Measurements from ENCODE around the gene FAXDC2.

DNA sequence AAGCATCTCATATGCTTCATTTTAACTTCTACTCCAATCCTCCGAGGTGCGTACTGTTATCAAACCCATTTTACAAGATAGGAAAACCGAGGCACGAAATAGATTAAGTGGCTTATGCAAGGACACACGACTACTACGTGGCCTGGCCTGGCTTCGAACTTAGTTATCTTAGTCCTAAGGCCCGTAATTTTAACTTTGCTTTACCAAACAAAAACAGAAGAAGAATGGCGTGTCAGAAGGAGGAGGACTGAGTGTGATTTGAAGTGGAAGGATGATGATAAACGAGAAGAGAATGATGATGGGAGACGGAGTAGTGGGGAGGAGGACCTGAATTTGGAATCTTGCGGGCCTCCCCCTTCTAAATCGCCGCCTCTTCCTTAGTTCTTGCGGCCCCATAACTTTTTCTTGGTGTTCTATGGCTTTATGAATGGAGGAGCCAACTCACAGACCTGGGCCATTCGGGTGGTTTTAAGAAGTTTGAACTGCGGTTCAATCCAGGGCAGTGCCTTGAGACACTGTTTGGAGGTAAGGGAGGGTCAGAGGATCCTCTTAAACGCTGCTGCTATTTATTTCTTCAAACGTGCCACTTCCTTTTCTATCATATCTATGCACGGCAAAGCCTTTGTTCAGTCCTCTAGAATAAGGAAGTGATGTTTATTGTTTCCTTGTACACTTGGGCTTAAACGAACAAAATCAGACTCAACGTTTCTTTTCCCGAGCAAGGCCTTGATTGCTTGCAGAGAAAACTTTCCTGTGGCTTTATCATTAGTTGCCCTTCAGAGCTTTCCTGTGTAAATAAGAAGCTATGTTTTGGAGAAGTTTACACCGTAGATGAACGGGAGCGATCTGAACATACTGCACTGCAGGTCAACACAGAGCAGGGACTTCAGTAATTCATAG is 8.8 kb upstream of the FAXDC2 start:
- TF ChIP-seq ATF7 (IDR thresholded peaks at IDR 0.05) (no peak), ATF7 (CRISPR knock-in tag; IDR thresholded peaks at IDR 0.05) (no peak), FOXM1 (CRISPR knock-in tag; IDR thresholded peaks at IDR 0.05) (no peak), ZBTB21 (CRISPR knock-in tag; IDR thresholded peaks at IDR 0.05) (no peak)
- TF ChIP-seq, protein P1, sequence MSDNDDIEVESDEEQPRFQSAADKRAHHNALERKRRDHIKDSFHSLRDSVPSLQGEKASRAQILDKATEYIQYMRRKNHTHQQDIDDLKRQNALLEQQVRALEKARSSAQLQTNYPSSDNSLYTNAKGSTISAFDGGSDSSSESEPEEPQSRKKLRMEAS (IDR thresholded peaks at IDR 0.05): no peak
- TF ChIP-seq, protein P2, sequence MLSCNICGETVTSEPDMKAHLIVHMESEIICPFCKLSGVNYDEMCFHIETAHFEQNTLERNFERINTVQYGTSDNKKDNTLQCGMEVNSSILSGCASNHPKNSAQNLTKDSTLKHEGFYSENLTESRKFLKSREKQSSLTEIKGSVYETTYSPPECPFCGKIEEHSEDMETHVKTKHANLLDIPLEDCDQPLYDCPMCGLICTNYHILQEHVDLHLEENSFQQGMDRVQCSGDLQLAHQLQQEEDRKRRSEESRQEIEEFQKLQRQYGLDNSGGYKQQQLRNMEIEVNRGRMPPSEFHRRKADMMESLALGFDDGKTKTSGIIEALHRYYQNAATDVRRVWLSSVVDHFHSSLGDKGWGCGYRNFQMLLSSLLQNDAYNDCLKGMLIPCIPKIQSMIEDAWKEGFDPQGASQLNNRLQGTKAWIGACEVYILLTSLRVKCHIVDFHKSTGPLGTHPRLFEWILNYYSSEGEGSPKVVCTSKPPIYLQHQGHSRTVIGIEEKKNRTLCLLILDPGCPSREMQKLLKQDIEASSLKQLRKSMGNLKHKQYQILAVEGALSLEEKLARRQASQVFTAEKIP (CRISPR knock-in tag; IDR thresholded peaks at IDR 0.05; ENCODE audit: borderline replicate concordance): no peak

Measured in HepG2 (cell line).